Rectal smooth muscle tissue (tissue), 1 donor: ENCODE measurements around the gene PIK3CD.
"Not testable (repeated sequence)": the region's sequence is repeated elsewhere in the genome, so short reads cannot be mapped to it uniquely, and the experiment has no call there.

Source experiments
- H3K27ac ChIP-seq: one replicate; pipeline ENCODE4 v1.7.0; 2013; ENCODE audit warnings: low read depth, low read length, inconsistent platforms
- H3K27me3 ChIP-seq: one replicate; pipeline ENCODE4 v1.7.0; 2013; ENCODE audit warnings: low read length; ENCODE audit not compliant: control insufficient read depth, insufficient read depth
- H3K36me3 ChIP-seq: one replicate; pipeline ENCODE4 v1.7.0; 2013; ENCODE audit warnings: low read length; ENCODE audit not compliant: control insufficient read depth, insufficient read depth
- H3K4me1 ChIP-seq: one replicate; pipeline ENCODE4 v1.7.0; 2013; ENCODE audit warnings: low read length; ENCODE audit not compliant: control insufficient read depth, insufficient read depth
- H3K4me3 ChIP-seq: one replicate; pipeline ENCODE4 v1.7.0; 2013; ENCODE audit warnings: low read length
- H3K9ac ChIP-seq: one replicate; pipeline ENCODE4 v1.7.0; 2013; ENCODE audit warnings: low read length

The PIK3CD gene

DNA sequence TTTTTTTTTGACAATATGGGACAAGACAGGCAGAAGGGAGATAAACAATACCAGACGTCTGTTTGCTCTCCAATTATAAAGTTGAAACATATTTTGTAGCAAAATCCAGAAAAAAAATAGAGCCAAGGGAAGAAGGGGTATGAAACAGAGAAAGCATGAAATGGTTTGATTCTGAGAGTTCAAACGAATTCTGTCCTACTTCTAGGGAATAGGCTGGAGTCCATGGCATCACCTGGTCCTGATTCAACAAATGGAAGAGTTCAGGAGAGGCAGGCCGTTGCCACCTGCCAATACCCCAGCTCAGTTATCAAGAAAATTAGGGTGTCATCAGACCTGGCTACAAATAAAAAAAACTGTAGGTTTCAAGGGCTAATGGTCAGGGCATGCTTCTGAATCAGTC, 100.4 kb downstream of the PIK3CD start:
- H3K4me1 ChIP-seq: no peaks in the 10 kb centered on the region
- H3K27me3 ChIP-seq: no peaks in the 10 kb centered on the region
- H3K9ac ChIP-seq: no peak overlapping the region
- H3K27ac ChIP-seq: no peak overlapping the region
- no peak overlapping the region for H3K4me3 ChIP-seq
- peaks cover 13% of the 10 kb centered on the region for H3K36me3 ChIP-seq

DNA sequence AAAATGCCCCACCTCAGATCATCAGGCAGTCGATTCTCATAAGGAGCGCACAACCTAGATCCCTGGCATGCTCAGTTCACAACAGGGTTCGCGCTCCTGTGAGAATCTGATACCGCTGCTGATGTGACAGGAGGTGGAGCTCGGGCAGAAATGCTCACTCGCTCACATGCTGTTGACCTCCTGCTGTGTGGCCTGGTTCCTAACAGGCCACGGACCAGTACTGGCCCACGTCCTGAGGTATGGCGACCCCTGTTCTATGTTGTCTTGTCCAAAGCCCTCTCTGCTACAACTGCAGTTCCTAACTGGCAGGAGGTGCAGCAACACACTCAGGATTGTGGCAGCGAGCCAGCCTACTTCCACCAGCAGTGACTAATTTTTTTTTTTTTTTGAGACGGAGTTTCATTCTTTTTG, 101.6 kb downstream of the PIK3CD start:
- no peak overlapping the region for H3K9ac ChIP-seq
- H3K27ac ChIP-seq: no peak overlapping the region
- no peak overlapping the region for H3K4me3 ChIP-seq
- H3K36me3 ChIP-seq: peaks cover 13% of the 10 kb centered on the region
- no peaks in the 10 kb centered on the region for H3K27me3 ChIP-seq
- no peaks in the 10 kb centered on the region for H3K4me1 ChIP-seq

DNA sequence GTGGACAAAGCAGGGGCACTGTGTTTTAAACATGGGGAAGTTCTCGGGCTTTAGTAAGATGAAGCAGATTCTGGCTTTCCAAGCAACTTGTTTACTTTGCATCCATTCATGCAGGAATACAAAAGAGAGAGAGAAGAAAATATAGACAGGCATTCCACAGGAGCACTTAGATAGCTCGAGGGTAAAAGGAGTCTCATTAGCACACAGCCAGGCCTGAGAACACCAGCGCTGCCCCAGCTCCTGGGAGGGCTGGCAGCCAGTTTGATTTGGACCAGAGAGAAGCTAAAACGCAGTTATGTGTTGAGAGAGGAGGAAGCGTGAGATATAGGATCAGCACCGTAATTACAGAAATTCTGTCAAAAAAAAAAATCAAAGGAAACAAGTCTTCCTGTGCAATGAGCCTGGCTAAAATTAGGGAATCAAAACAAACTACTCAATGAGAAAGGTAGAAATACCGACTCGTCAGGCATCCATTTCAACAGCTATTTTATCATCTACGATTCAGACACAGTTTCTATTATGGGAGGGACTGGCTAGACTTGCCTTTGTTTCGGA, 104.0 kb downstream of the PIK3CD start:
- Histone ChIP-seq H3K4me1 (no peaks in the 10 kb centered on the region), H3K27me3 (no peaks in the 10 kb centered on the region), H3K4me3 (no peak overlapping the region), H3K27ac (no peak overlapping the region), H3K9ac (no peak overlapping the region), H3K36me3 (peaks cover 5% of the 10 kb centered on the region)

DNA sequence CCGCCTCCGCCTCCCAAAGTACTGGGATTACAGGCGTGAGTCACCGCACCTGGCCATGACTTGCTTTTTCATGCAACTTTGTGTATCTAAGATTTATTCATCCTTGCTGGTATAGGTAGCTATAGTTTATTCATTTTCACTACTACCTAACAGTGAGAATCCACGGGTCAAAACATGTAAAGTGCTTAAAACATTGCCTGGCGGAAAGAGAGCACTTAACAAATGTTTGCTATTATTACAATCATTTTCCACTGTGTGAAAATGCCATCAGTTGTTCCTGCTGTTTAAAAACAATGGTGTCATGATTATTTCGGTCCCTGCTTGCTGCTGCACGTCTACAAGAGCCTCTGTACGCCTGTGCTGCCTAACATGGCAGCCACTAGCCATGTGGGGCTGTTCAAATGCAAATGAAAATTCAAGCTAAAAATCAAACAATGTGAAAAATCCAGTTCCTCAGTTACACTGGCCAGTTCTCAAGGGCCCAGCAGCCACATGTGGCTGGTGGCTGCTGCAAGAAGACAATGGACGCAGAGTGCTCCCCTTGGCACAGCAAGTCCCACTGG, 107.1 kb downstream of the PIK3CD start:
- H3K27me3 ChIP-seq: no peaks in the 10 kb centered on the region
- no peak overlapping the region for H3K27ac ChIP-seq
- H3K4me1 ChIP-seq: no peaks in the 10 kb centered on the region
- no peak overlapping the region for H3K9ac ChIP-seq
- no peak overlapping the region for H3K4me3 ChIP-seq
- H3K36me3 ChIP-seq: peaks cover 3% of the 10 kb centered on the region

DNA sequence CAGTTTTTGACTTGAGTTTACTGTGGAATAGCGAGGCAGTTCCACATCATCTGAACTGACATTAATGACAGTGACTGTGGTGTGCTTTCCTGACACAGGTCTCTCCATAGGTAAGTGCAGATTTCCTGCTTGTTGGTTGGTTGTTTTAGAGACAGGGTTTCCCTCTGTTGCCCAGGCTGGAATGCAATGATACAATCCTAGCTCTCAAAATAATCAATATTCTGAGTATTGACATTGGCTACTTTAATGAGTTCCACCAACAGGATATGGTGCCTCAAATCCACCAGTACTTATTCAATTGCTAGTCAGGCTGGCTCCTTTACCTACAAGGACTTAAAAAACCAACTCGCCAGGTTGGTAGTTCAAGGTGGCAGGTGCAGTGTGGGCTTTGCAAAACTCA, 108.4 kb downstream of the PIK3CD start:
- Histone ChIP-seq H3K4me1 (no peaks in the 10 kb centered on the region), H3K27me3 (no peaks in the 10 kb centered on the region), H3K9ac (no peak overlapping the region), H3K36me3 (peaks cover 3% of the 10 kb centered on the region), H3K27ac (no peak overlapping the region), H3K4me3 (no peak overlapping the region)

DNA sequence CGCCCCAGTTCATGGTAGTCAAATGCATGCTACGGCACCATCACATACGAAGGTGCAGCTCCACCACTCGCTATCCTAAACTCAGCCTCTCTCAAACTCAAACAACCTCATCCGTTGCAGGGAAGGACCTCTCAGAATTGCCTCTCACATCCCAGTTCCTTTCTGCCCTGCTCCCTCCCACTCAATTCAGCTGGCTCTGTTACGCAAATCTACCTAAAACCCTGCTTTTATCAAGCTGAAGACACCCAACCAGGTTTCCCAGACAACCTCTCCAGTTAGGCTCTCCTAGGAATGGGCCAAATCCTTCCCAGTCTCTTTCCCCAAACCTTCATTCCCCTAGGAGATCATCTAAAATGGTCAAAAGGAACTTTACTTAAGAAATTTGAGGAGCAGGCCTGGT, 109.3 kb downstream of the PIK3CD start:
- Histone ChIP-seq H3K27me3 (no peaks in the 10 kb centered on the region), H3K36me3 (peaks cover 3% of the 10 kb centered on the region), H3K4me3 (no peak overlapping the region), H3K9ac (no peak overlapping the region), H3K4me1 (no peaks in the 10 kb centered on the region), H3K27ac (no peak overlapping the region)

DNA sequence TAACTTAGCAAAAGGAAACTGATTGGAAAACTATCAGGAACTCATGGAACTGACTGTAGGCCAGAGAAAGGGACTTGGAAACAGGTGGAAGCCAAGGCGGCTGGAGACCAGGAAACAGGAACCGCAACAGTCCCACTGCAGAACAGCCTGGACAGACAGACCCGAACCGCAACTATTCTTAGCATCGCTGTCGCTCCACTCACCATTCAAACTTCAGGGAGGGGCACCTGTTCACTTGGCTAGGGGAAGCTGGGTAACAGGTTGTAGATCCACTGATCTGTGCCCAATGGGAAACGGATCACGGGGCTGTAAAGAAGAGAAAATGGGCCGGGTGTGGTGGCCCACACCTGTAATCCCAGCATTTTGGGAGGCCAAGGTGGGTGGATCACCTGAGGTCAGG, 110.3 kb downstream of the PIK3CD start:
- H3K27me3 ChIP-seq: no peaks in the 10 kb centered on the region
- peaks cover 3% of the 10 kb centered on the region for H3K36me3 ChIP-seq
- no peak overlapping the region for H3K4me3 ChIP-seq
- H3K27ac ChIP-seq: no peak overlapping the region
- no peak overlapping the region for H3K9ac ChIP-seq
- no peaks in the 10 kb centered on the region for H3K4me1 ChIP-seq

DNA sequence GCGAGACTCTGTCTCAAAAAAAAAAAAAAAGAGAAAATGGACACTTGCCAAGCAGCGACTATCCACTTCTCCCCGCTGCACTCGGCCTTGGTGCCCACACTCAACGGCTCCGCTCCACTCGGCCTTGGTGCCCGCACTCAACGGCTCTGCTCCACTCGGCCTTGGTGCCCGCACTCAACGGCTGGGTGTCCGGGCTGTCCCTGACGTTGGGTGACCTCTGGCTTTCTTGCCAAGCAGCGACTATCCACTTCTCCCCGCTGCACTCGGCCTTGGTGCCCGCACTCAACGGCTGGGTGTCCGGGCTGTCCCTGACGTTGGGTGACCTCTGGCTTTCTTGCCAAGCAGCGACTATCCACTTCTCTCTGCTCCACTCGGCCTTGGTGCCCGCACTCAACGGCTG, 110.9 kb downstream of the PIK3CD start:
- H3K36me3 ChIP-seq, H3K27ac ChIP-seq, H3K27me3 ChIP-seq, H3K4me3 ChIP-seq, H3K9ac ChIP-seq, H3K4me1 ChIP-seq: not testable (repeated sequence)

DNA sequence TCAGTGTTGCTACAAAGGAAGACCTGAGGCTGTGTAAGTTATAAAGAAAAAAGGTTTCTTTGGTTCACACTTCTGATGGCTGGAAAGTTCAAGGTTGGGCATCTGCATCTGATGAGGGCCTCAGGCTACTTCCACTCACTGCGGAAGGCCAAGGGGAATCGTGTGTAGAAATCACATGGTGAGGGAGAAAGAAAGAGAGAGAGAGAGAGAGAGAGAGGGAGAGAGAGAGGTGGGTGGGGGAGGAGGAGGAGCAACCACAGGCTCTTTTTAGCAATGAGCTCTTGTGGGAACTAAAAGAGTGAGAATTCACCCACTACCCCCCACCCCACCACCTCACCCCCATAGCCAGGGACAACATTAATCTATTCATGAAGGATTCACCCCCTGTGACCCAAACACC, 112.4 kb downstream of the PIK3CD start:
- peaks cover under 1% of the 10 kb centered on the region for H3K36me3 ChIP-seq
- no peaks in the 10 kb centered on the region for H3K27me3 ChIP-seq
- H3K9ac ChIP-seq: no peak overlapping the region
- no peaks in the 10 kb centered on the region for H3K4me1 ChIP-seq
- no peak overlapping the region for H3K27ac ChIP-seq
- H3K4me3 ChIP-seq: no peak overlapping the region

DNA sequence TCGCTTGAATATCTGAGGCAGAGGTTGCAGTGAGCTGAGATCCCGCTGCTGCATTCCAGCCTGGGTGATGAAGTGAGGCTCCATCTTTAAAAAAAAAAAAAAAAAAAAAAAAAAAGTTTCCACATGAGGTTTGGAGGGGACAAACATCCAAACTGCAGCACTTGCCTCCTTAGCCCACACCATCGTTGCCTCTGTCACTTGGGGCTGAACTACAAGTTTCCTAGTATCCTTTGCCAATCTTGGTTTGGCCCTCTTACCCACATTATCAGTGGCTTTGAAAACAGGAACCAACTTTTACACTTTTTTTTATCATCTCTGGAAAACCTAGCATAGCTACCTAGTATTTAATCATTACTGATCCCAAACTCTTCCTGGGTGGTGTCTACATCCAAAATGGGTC, 113.0 kb downstream of the PIK3CD start:
- H3K4me1 ChIP-seq: no peaks in the 10 kb centered on the region
- H3K27ac ChIP-seq: no peak overlapping the region
- no peaks in the 10 kb centered on the region for H3K36me3 ChIP-seq
- H3K4me3 ChIP-seq: no peak overlapping the region
- no peak overlapping the region for H3K9ac ChIP-seq
- no peaks in the 10 kb centered on the region for H3K27me3 ChIP-seq

DNA sequence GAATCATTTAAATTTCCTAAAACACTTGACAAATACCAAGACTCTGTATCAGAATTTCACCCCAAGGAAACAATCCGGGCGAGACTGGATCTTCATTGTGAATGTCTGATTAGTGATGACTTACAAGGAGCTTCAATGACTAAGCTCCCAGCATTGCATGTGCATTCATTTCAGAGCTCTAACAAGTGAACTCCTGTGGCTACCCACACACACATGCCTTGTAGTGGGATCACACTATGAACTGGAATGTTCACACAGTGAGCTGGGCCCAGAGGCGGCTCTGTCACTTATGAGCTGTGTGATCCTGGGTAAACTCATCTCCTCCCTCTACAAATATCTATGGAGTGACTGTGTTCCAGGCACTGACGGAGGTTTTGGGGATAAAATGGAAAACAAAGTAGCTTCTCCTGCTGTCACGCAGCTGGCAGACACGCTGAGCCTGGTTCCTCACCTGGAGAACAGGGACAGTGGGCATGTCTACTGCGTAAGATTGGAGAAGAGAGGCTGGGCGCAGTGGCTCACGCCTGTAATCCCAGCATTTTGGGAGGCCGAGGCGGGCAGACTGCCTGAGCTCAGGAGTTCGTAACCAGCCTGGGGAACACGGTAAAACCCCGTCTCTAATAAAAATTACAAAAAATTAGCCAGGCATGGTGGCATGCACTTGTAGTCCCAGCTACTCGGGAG, 115.4 kb downstream of the PIK3CD start:
- Histone ChIP-seq H3K27ac (no peak overlapping the region), H3K9ac (no peak overlapping the region), H3K36me3 (no peaks in the 10 kb centered on the region), H3K4me3 (no peak overlapping the region), H3K27me3 (no peaks in the 10 kb centered on the region), H3K4me1 (no peaks in the 10 kb centered on the region)

DNA sequence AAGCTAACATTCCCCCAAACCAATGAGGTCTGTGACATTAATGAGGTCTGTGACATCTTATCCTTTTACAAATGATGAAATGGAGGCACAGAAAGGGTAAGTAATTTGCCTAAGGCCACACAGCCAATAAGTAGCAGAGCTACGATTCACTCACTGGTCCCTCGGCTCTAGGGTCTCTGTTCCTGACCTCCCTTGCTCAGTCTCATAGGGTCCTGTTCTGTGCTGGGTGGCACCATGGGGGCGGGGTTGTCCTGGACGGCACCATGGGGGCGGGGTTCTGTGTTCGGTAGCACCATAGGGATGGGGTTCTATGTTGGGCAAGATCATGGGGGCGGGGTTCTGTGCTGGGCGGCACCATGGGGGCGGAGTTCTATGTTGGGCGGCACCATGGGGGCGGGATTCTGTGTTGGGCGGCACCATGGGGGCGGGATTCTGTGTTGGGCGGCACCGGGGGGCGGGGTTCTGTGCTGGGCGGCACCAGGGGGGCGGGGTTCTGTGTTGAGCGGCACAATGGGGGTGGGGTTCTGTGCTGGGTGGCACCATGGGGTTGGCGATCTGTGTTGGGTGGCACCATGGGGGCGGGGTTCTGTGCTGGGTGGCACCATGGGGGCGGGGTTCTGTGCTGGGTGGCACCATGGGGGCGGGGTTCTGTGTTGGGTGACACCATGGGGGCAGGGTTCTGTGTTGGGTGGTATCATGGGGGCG, 116.6 kb downstream of the PIK3CD start:
- no peaks in the 10 kb centered on the region for H3K27me3 ChIP-seq
- no peak overlapping the region for H3K9ac ChIP-seq
- no peaks in the 10 kb centered on the region for H3K36me3 ChIP-seq
- H3K27ac ChIP-seq: no peak overlapping the region
- no peak overlapping the region for H3K4me3 ChIP-seq
- H3K4me1 ChIP-seq: no peaks in the 10 kb centered on the region
